SU-DHL-6 (cell line): ENCODE results near the gene ZNF628.

Experiments
- H2AFZ ChIP-seq: fragments of 200-600 bp; sonication (generic); 2 replicates; pipeline ENCODE4 v1.6.1; 2014; ENCODE audit warnings: low read depth, mild to moderate bottlenecking, moderate library complexity, mixed read lengths, antibody characterized with exemption, low read length; ENCODE audit not compliant: severe bottlenecking
- H3F3A ChIP-seq: fragments of 200-600 bp; shearing (Covaris generic); 2 replicates; pipeline ENCODE4 v1.6.0; 2016; ENCODE audit warnings: antibody characterized with exemption, mild to moderate bottlenecking; ENCODE audit not compliant: insufficient read depth
- H3K27ac ChIP-seq: fragments of 200-600 bp; sonication (generic); 2 replicates; pipeline ENCODE4 v1.5.1; 2016; ENCODE audit warnings: low read depth, mild to moderate bottlenecking, low read length, moderate library complexity, mixed read lengths
- H3K27me3 ChIP-seq: fragments of 200-600 bp; sonication (generic), shearing (Covaris generic); 2 replicates; pipeline ENCODE4 v1.6.0; 2014; ENCODE audit warnings: mild to moderate bottlenecking, low read length
- H3K36me3 ChIP-seq: fragments of 200-600 bp; sonication (generic); 2 replicates; pipeline ENCODE4 v1.6.1; 2014; ENCODE audit warnings: mild to moderate bottlenecking, low read length, mixed read lengths
- H3K4me2 ChIP-seq: fragments of 300-600, 200-600 bp; shearing (Covaris generic), sonication (generic); 2 replicates; pipeline ENCODE4 v1.6.0; 2014; ENCODE audit warnings: low read length, low read depth, mild to moderate bottlenecking; ENCODE audit not compliant: poor library complexity, severe bottlenecking
- H3K4me3 ChIP-seq: fragments of 200-600 bp; sonication (generic); 2 replicates; pipeline ENCODE4 v1.5.1; 2014; ENCODE audit warnings: antibody characterized with exemption, low read length, mild to moderate bottlenecking, mixed read lengths; ENCODE audit not compliant: insufficient read depth, poor library complexity, severe bottlenecking
- H3K79me2 ChIP-seq: fragments of 200-600 bp; sonication (generic); 2 replicates; pipeline ENCODE4 v1.6.1; 2014; ENCODE audit warnings: mild to moderate bottlenecking, low read length, moderate library complexity; ENCODE audit not compliant: insufficient read depth
- H3K9ac ChIP-seq: fragments of 200-600 bp; sonication (generic); 2 replicates; pipeline ENCODE4 v1.7.0; 2014; ENCODE audit warnings: mild to moderate bottlenecking, low read length
- H3K9me2 ChIP-seq: fragments of 200-600 bp; sonication (generic); replicated peaks from 2 replicates; pipeline ENCODE4 v1.6.1; 2014; ENCODE audit warnings: low read length; ENCODE audit not compliant: insufficient read depth
- H3K9me3 ChIP-seq: fragments of 200-600 bp; sonication (generic); 2 replicates; pipeline ENCODE4 v1.6.1; 2014; ENCODE audit warnings: low read length, mixed read lengths; ENCODE audit not compliant: insufficient read depth
- H4K20me1 ChIP-seq: fragments of 200-600 bp; sonication (generic); 2 replicates; pipeline ENCODE4 v1.6.1; 2014; ENCODE audit warnings: low read depth, mild to moderate bottlenecking, antibody characterized with exemption, low read length, moderate library complexity, mixed read lengths
- CTCF ChIP-seq: fragments of 200-600 bp; sonication (generic); IDR thresholded peaks from one replicate; pipeline ENCODE4 v1.5.1; 2017; ENCODE audit warnings: antibody characterized with exemption, mild to moderate bottlenecking, low read length, moderate library complexity; ENCODE audit not compliant: insufficient read depth, poor library complexity, severe bottlenecking
- EZH2phosphoT487 ChIP-seq: fragments of 200-600 bp; sonication (generic), shearing (Covaris generic); conservative IDR thresholded peaks from 2 replicates; pipeline ENCODE4 v1.6.1; 2018; ENCODE audit warnings: mild to moderate bottlenecking, antibody characterized with exemption, low read length, moderate library complexity, mixed read lengths

ZNF628 gene

DNA sequence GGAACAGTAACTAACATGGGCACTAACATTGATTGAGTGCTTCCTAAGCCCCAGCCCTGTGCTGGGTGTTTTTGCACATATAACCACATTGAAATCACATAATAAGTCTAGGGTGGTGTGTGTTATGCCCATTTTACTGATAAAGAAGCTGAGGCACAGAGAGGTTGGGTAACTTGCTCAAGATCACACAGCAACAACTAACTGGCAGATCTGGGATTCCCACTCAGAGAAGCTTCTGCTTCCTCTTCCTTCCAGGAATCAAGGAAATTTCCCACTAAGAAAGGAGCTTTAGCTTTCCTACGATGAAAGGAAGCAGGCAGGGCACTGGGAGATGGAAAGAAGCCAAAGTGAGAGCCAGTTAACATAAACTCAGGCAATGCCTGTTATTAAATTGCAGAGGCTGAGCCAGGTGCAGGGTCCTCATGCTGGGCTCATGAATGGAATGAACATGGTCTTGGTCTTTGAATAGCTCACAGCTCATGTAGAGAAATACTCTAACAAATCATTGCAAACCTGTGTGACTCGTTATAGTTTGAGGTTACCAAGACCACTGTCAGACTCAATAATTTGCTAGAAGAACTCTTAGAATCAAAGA is 21.9 kb downstream of the ZNF628 start:
- Histone ChIP-seq H3K36me3 (no peaks in the 10 kb centered on the region), H3K9me3 (no peaks in the 10 kb centered on the region), H3K27me3 (no peaks in the 10 kb centered on the region), H2AFZ (no peak overlapping the region), H3F3A (no peaks in the 10 kb centered on the region), H3K9ac (no peak overlapping the region), H3K79me2 (no peaks in the 10 kb centered on the region), H4K20me1 (no peaks in the 10 kb centered on the region), H3K27ac (no peak overlapping the region), H3K9me2 (no peaks in the 10 kb centered on the region), H3K4me3 (no peak overlapping the region), H3K4me2 (no peak overlapping the region)
- TF ChIP-seq EZH2phosphoT487 (no peak), CTCF (no peak)

- H3F3A ChIP-seq, result no peaks in the 10 kb centered on the region
- no peak overlapping the region for H3K27ac ChIP-seq
- no peak overlapping the region for H2AFZ ChIP-seq
- no peak overlapping the region for H3K9ac ChIP-seq
- no peaks in the 10 kb centered on the region for H3K9me3 ChIP-seq
- no peak overlapping the region for H3K4me3 ChIP-seq
- H3K4me2 ChIP-seq, result no peak overlapping the region
- no peaks in the 10 kb centered on the region for H3K79me2 ChIP-seq
- H3K27me3 ChIP-seq, result no peaks in the 10 kb centered on the region
- TF ChIP-seq CTCF (no peak), EZH2phosphoT487 (no peak)
- H3K36me3 ChIP-seq, result no peaks in the 10 kb centered on the region
- H3K9me2 ChIP-seq, result no peaks in the 10 kb centered on the region
- no peaks in the 10 kb centered on the region for H4K20me1 ChIP-seq
Observed at GRCh38 chr19:55500368-55500952, 24.0 kb downstream of the ZNF628 start.

- TF ChIP-seq EZH2phosphoT487 (no peak), CTCF (no peak)
- Histone ChIP-seq H3K79me2 (no peaks in the 10 kb centered on the region), H3K9me3 (no peaks in the 10 kb centered on the region), H3F3A (no peaks in the 10 kb centered on the region), H3K27me3 (no peaks in the 10 kb centered on the region), H3K4me2 (no peak overlapping the region), H2AFZ (no peak overlapping the region), H4K20me1 (no peaks in the 10 kb centered on the region), H3K36me3 (no peaks in the 10 kb centered on the region), H3K27ac (no peak overlapping the region), H3K4me3 (no peak overlapping the region), H3K9me2 (no peaks in the 10 kb centered on the region), H3K9ac (no peak overlapping the region)
Observed at GRCh38 chr19:55502197-55502952, 26.0 kb downstream of the ZNF628 start.
